ENCODE results near the gene ZNF503. TPM values are rescaled to one million over a fixed set of nuclear protein-coding genes. Genes with fewer than 3 reads are reported as not detected.
A peak's percentile ranks its signal among the peaks of the same experiment; 100 is the strongest.

Gene ZNF503
- total and polyA plus RNA-seq, 2 of the 8 experiments (the other 6 are each of a cell fraction or from before 2014, with no cell fraction given): 0.03 to 0.13 TPM

- TF ChIP-seq CEBPB (IDR thresholded peaks at IDR 0.05; ENCODE audit: low read depth, low read length) (no peak), ZNF274 (IDR thresholded peaks at IDR 0.05; ENCODE audit: borderline replicate concordance, extremely low read depth, low read length) (no peak), RAD21 (IDR thresholded peaks at IDR 0.05 in 1 of 2, conservative IDR thresholded peaks at IDR 0.05 in 1 of 2; ENCODE audit: low read depth in 2 of 2, low read length in 2 of 2) (peak; percentile 56 to 65), KDM5A (IDR thresholded peaks at IDR 0.05; ENCODE audit: low read length) (no peak), SUZ12 (IDR thresholded peaks at IDR 0.05; ENCODE audit: low read length) (peak; percentile 15), EGR1 (IDR thresholded peaks at IDR 0.05; ENCODE audit: borderline replicate concordance, low read depth, low read length) (no peak)
These were observed 2.0 kb downstream of the ZNF503 start (continued) for GRCh38 chr10:75399461-75400162.
